ENCODE data around the gene MGARP. TPM values are rescaled to one million over a fixed set of nuclear protein-coding genes. Genes with fewer than 3 reads are reported as not detected.

The MGARP gene
- total and polyA plus RNA-seq, 9 of the 15 experiments (the other 6 are each of a cell fraction or from before 2014, with no cell fraction given) = 0.11 to 0.45 (median 0.23) TPM; not detected in 4

GRCh38 chr4:139266583-139267257 lies 13.3 kb downstream of the MGARP start (continued):
- peak; percentile 91 for TF ChIP-seq NR2C1 (IDR thresholded peaks at IDR 0.05)
- TF ChIP-seq NR2C1 (tag; IDR thresholded peaks at IDR 0.05) = peak; percentile 94

DNA sequence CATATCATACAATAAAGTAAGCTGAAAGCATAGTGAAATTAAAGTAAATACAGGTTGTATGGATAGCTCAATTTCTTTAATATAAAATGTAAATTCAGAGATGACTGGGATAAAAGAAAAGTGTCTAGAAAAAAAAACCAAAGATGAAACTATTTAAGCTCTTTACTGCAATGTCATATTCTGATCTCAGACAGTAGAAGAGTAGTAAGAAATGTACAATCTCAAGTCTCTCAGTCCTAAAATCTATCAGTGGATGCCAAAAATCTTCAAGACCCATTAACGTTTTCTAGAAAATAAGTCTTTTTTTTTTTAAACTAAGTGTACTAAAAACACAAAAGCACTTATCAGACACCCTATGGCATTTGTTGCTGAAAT lies 13.8 kb downstream of the MGARP start:
- H3K27me3 ChIP-seq (ENCODE audit: control insufficient read depth in 2 of 2, insufficient read depth in 2 of 2, low read length in 2 of 2) = no peaks in the 10 kb centered on the region
- H3K4me3 ChIP-seq = peak overlapping the region; percentile 13; the same call in 1 of the 2 replicates
- intact Hi-C loops (cut with micrococcal nuclease) (no loop called here), in situ Hi-C loops (cut with MboI) (no loop called here)
- H3K9me1 ChIP-seq (ENCODE audit: control insufficient read depth, insufficient read depth, low read length) = no peaks in the 10 kb centered on the region
- peak overlapping the region; percentile 71 for H3K4me2 ChIP-seq (ENCODE audit: insufficient read depth, low read length)
- WGBS (ENCODE audit: insufficient coverage, low coverage, missing lambda C conversion rate) = 0% methylated on average over 1 of the region's 1 CpG
- peak; percentile 75 for TF ChIP-seq SMARCB1 (IDR thresholded peaks at IDR 0.05; ENCODE audit: insufficient read length, low read depth)
- no peak for TF ChIP-seq KHSRP (IDR thresholded peaks at IDR 0.05)
- no peak for TF ChIP-seq NFE2 (IDR thresholded peaks at IDR 0.05; ENCODE audit: low read depth)
- TF ChIP-seq ZNF589 (CRISPR knock-in tag; IDR thresholded peaks at IDR 0.05; ENCODE audit: low read depth) = 0 out of 2 replicates have a peak, but pooled peaks have one; percentile 13
- no peak for TF ChIP-seq RBM15 (IDR thresholded peaks at IDR 0.05; ENCODE audit: insufficient read depth, low read length)
- no peak for TF ChIP-seq HES1 (IDR thresholded peaks at IDR 0.05; ENCODE audit: low read depth)
- no peak for TF ChIP-seq CBX5 (IDR thresholded peaks at IDR 0.05; ENCODE audit: borderline replicate concordance, low read depth)
- TF ChIP-seq, protein P1, sequence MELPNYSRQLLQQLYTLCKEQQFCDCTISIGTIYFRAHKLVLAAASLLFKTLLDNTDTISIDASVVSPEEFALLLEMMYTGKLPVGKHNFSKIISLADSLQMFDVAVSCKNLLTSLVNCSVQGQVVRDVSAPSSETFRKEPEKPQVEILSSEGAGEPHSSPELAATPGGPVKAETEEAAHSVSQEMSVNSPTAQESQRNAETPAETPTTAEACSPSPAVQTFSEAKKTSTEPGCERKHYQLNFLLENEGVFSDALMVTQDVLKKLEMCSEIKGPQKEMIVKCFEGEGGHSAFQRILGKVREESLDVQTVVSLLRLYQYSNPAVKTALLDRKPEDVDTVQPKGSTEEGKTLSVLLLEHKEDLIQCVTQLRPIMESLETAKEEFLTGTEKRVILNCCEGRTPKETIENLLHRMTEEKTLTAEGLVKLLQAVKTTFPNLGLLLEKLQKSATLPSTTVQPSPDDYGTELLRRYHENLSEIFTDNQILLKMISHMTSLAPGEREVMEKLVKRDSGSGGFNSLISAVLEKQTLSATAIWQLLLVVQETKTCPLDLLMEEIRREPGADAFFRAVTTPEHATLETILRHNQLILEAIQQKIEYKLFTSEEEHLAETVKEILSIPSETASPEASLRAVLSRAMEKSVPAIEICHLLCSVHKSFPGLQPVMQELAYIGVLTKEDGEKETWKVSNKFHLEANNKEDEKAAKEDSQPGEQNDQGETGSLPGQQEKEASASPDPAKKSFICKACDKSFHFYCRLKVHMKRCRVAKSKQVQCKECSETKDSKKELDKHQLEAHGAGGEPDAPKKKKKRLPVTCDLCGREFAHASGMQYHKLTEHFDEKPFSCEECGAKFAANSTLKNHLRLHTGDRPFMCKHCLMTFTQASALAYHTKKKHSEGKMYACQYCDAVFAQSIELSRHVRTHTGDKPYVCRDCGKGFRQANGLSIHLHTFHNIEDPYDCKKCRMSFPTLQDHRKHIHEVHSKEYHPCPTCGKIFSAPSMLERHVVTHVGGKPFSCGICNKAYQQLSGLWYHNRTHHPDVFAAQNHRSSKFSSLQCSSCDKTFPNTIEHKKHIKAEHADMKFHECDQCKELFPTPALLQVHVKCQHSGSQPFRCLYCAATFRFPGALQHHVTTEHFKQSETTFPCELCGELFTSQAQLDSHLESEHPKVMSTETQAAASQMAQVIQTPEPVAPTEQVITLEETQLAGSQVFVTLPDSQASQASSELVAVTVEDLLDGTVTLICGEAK (IDR thresholded peaks at IDR 0.05) = 0 out of 2 replicates have a peak, but pooled peaks have one; percentile 21
- TF ChIP-seq, protein P1 (CRISPR knock-in tag; IDR thresholded peaks at IDR 0.05) = no peak
- DNase-seq (ENCODE audit: extremely low read depth in 1 of 4, low spot score in 3 of 4) (no peak), FAIRE-seq (no peak), ATAC-seq (peak; percentile 28)
- ChIA-PET POLR2A (interaction anchor here (0.7 to 1.3 kb wide), 5 partner anchors 10 to 178 kb away, joined by 3 to 5 read pairs (median 3); partner anchors contain the start of gene NAA15), CTCF (ENCODE audit: low intra/inter-chr PET ratio) (no interaction called here)
- no peaks in the 10 kb centered on the region for H3K9me3 ChIP-seq (replicated peaks; ENCODE audit: control insufficient read depth, insufficient read depth, low read depth, low read length)
- no peaks in the 10 kb centered on the region for H3K79me2 ChIP-seq (ENCODE audit: control insufficient read depth, insufficient read depth, low read length)
- TSS peak; percentile 70 for BruUV-seq (replicated peaks)
- peaks cover 5 to 14% of the 10 kb centered on the region in 2 experiments; a peak in 4 of 5 replicates for H3K4me1 ChIP-seq (replicated peaks in 1 of 2; ENCODE audit: control insufficient read depth in 2 of 2, insufficient read depth in 2 of 2, low read length in 2 of 2)
- no peaks in the 10 kb centered on the region for H3K36me3 ChIP-seq (ENCODE audit: control insufficient read depth, insufficient read depth, low read length)
- H3K27ac ChIP-seq (ENCODE audit: extremely low read depth, low read depth, low read length) = peak overlapping the region; percentile 16; the same call in 2 of the 3 replicates
- 0 out of 2 replicates have a peak, but pooled peaks cover 6% of the 10 kb centered on the region for H4K20me1 ChIP-seq (replicated peaks; ENCODE audit: control insufficient read depth, insufficient read depth, low read length)
- H3K9ac ChIP-seq (ENCODE audit: insufficient read depth in 1 of 2, low read depth in 2 of 2, low read length in 2 of 2) = peak overlapping the region in 1 of 2 experiments; percentile 39; a peak in 1 of 4 replicates
- H2AFZ ChIP-seq (ENCODE audit: low read depth, low read length) = peak overlapping the region; percentile 88

All from K562 (cell line).